HFFc6 (cell line): Measurements from ENCODE around the gene CTNNA1. TPM values are rescaled to one million over a fixed set of nuclear protein-coding genes. Genes with fewer than 3 reads are reported as not detected.

Experiments
- DNase-seq: peaks from one replicate; pipeline ENCODE4 v3.0.0-alpha.2; 2018
- H3K27ac Mint-ChIP-seq: 2 replicates; pipeline ENCODE4 v1.8.0; 2020; ENCODE audit warnings: mild to moderate bottlenecking, mixed read lengths
- H3K27me3 Mint-ChIP-seq: 2 replicates; pipeline ENCODE4 v1.8.0; 2021; ENCODE audit warnings: mild to moderate bottlenecking, moderate library complexity, mixed read lengths; ENCODE audit not compliant: insufficient read depth
- H3K36me3 Mint-ChIP-seq: 2 replicates; pipeline ENCODE4 v1.8.0; 2021; ENCODE audit warnings: low read depth, mixed read lengths
- H3K4me1 Mint-ChIP-seq: 2 replicates; pipeline ENCODE4 v1.8.0; 2020; ENCODE audit warnings: low read depth, mixed read lengths
- H3K4me3 Mint-ChIP-seq: 2 replicates; pipeline ENCODE4 v1.8.0; 2020; ENCODE audit warnings: mild to moderate bottlenecking, moderate library complexity, mixed read lengths
- H3K9me3 Mint-ChIP-seq: 2 replicates; pipeline ENCODE4 v1.8.0; 2020; ENCODE audit warnings: mild to moderate bottlenecking, mixed read lengths
- total RNA-seq, 6 experiments: library from RNA; stranded (reverse); fragmentation: NEBNext Ultra II Directional; extraction: Animal tissue kit (Norgen Biotek cat#: 25700); gene quantifications; 2 replicates in 1 of 6; 3 replicates in 5 of 6; pipeline ENCODE4 v1.2.3, GENCODE V29; 2021
- TF ChIP-seq, protein P1 (sequence below): fragments of 200-600 bp; sonication (generic); IDR thresholded peaks from 2 replicates; pipeline ENCODE4 v1.5.0; 2021; ENCODE audit warnings: antibody characterized with exemption, mild to moderate bottlenecking

CTNNA1 gene
- total RNA-seq, 6 experiments from 2014 or later: 282 to 342 (median 292) TPM

DNA sequence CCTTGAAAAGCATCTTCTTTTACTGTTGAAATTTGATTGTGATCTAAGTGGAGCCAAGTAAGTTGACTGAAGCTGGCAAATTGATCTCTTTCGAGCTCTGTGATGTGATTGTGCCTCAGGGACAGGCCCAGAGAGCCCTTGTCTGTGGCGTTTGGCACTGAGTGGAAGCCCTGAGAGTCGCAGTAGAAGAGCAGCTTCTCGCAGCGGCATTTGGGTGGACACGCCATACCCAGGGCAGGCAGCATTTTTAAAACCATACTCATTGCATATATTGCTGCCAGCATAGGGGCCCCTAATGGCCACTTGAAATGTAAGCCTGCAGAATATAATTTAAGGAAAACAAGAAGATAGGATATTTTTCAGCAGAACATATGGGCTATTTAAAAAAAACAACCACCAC lies 121.0 kb downstream of the CTNNA1 start:
- DNase-seq: no peak
- TF ChIP-seq, protein P1, sequence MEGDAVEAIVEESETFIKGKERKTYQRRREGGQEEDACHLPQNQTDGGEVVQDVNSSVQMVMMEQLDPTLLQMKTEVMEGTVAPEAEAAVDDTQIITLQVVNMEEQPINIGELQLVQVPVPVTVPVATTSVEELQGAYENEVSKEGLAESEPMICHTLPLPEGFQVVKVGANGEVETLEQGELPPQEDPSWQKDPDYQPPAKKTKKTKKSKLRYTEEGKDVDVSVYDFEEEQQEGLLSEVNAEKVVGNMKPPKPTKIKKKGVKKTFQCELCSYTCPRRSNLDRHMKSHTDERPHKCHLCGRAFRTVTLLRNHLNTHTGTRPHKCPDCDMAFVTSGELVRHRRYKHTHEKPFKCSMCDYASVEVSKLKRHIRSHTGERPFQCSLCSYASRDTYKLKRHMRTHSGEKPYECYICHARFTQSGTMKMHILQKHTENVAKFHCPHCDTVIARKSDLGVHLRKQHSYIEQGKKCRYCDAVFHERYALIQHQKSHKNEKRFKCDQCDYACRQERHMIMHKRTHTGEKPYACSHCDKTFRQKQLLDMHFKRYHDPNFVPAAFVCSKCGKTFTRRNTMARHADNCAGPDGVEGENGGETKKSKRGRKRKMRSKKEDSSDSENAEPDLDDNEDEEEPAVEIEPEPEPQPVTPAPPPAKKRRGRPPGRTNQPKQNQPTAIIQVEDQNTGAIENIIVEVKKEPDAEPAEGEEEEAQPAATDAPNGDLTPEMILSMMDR: no peak
- Mint-ChIP-seq H3K9me3 (no peaks in the 10 kb centered on the region), H3K4me3 (peak overlapping the region; percentile 85), H3K4me1 (peaks cover 71% of the 10 kb centered on the region), H3K27ac (peak overlapping the region; percentile 87), H3K36me3 (no peaks in the 10 kb centered on the region), H3K27me3 (no peaks in the 10 kb centered on the region; the same call in 1 of the 2 replicates)

DNA sequence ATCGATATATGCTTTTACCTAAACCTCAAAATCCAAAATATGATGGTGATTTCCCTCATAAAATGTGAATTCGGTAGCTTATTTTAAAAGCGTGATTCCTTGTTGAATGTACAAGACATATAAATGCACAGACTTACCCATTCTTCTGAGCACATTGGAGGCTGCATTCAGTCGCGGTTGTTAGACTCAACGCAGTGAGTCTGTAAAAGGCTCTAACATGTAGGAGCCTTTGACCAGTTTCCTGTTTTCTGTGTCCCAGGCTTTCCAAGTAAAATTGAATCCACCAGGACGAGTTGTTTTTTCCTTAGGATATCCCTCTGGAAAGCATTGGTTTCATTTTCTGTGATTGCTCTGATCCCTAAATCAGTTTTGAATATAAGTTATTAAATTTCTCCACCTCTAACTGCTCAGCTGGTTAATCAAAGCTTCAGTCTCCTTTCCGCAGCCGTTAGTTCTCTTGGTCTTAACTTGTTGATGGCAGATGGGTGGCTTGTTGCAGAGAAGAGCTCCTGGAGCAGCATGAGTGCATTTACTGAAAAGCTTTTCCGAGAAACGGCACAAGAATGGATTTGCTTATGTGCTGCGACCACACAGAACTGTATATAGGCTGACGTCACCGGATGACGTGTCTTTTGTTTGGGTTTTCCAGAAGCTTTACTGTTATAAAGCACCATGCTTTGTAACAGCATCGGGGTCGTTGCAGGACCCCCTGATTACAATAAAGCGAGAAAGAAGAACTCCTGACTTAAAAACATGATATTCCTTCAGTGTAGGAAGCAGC lies 121.7 kb downstream of the CTNNA1 start, which contains the start of gene LRRTM2:
Gene LRRTM2, minus strand, starts transcription at position 565 of the 781 bp plus-strand sequence. Its CDS starts 424 bp downstream, at position 141.
- Mint-ChIP-seq H3K36me3 (no peaks in the 10 kb centered on the region), H3K4me3 (peak within 1 kb of the TSS; percentile 85), H3K27ac (peak within 1 kb of the TSS; percentile 87), H3K9me3 (no peaks in the 10 kb centered on the region), H3K27me3 (no peaks in the 10 kb centered on the region; the same call in 1 of the 2 replicates), H3K4me1 (peaks cover 64% of the 10 kb centered on the region)
- TF ChIP-seq, protein P1: no peak
- DNase-seq: peak; percentile 70

DNA sequence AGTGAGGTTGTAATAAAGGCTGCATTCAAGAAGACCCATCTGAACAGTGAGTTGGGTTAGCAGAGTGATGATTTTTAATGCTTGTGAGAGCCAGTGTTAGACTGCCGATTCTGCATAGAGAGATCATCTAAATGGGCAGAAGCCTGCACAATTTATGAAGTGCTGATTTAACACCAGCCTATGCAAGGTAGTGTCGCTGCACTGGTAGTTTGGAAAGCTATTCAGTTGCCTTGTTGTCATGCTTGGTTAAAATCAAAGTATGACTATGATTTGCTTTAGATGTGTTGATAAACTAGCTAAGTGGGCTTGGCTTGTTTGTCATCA lies 122.3 kb downstream of the CTNNA1 start:
- TF ChIP-seq, protein P1: no peak
- H3K9me3 Mint-ChIP-seq: no peaks in the 10 kb centered on the region
- no peaks in the 10 kb centered on the region; the same call in 1 of the 2 replicates for H3K27me3 Mint-ChIP-seq
- peaks cover 58% of the 10 kb centered on the region for H3K4me1 Mint-ChIP-seq
- H3K27ac Mint-ChIP-seq: peak overlapping the region; percentile 87
- DNase-seq: no peak
- H3K36me3 Mint-ChIP-seq: peaks cover 3% of the 10 kb centered on the region; the same call in 1 of the 2 replicates
- peak overlapping the region; percentile 85 for H3K4me3 Mint-ChIP-seq

DNA sequence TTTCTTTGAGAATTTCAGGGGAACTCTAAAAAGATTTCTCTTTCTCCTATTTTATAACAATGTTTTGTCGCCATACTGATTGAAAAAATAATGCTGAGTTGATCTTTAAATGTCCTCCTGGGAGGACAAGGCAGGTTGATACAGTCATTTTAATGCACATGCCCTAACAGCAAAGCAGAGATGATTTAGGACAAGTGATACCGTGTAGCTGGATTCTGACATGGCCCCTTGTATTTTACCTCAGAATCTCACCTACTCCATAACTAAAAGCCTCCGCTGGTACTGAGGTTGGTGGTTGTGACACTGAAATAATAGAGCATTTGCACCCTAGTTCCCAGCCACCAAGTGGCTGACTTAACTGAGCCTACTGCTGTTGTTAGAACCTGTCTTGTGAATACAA lies 122.7 kb downstream of the CTNNA1 start:
- Mint-ChIP-seq H3K36me3 (peaks cover 7% of the 10 kb centered on the region; the same call in 1 of the 2 replicates), H3K27ac (peak overlapping the region; percentile 21; the same call in 1 of the 2 replicates), H3K4me1 (peaks cover 54% of the 10 kb centered on the region), H3K9me3 (no peaks in the 10 kb centered on the region), H3K27me3 (no peaks in the 10 kb centered on the region; the same call in 1 of the 2 replicates), H3K4me3 (peak overlapping the region; percentile 85; the same call in 1 of the 2 replicates)
- no peak for DNase-seq
- TF ChIP-seq, protein P1: no peak

DNA sequence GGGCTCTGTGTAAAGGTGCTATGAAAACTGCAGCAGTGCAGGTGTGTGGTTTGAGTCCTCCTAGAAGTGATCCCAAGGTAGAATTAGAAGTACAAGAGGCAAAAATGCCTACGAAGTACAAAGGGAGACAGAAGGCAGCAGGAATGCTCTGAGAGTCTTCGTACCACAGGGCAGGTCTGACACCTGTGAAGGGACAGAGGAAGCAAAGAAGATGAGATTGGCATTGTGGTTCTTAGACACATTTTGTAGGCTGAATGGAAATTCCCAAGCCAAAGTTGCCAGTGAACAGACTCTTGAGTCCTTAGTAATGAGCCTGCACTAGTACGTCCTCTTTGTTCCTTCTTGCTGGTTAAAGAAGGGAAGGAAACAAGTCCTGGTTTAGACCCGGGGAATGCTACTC lies 123.6 kb downstream of the CTNNA1 start:
- no peak overlapping the region for H3K4me3 Mint-ChIP-seq
- H3K27ac Mint-ChIP-seq: no peak overlapping the region
- no peaks in the 10 kb centered on the region for H3K9me3 Mint-ChIP-seq
- H3K36me3 Mint-ChIP-seq: peaks cover 9% of the 10 kb centered on the region; the same call in 1 of the 2 replicates
- H3K4me1 Mint-ChIP-seq: peaks cover 45% of the 10 kb centered on the region
- TF ChIP-seq, protein P1: no peak
- no peaks in the 10 kb centered on the region; the same call in 1 of the 2 replicates for H3K27me3 Mint-ChIP-seq
- no peak for DNase-seq
